H1 (cell line): ENCODE measurements around the gene MCC. TPM values are rescaled to one million over a fixed set of nuclear protein-coding genes. Genes with fewer than 3 reads are reported as not detected.

Experiments
- CTCF ChIA-PET: fragments of 300-600 bp; sonication (Branson Sonifier 250); formaldehyde crosslinking; loops from one replicate; lab custom pipeline; 2021; ENCODE audit not compliant: partially characterized antibody; lab: Charles Lee
- POLR2A ChIA-PET: fragments of 300-600 bp; sonication (Branson Sonifier 250); formaldehyde crosslinking; loops from one replicate; lab custom pipeline; 2021; ENCODE audit warnings: inconsistent platforms; ENCODE audit not compliant: partially characterized antibody; lab: Charles Lee
- DNase-seq, 2 experiments: peaks; one replicate each; pipeline versions ENCODE4 v3.0.0 to v3.0.0-alpha.2; 2010 to 2022; ENCODE audit warnings: low spot score in 2 of 2, low read depth in 1 of 2, mixed read lengths in 1 of 2
- FAIRE-seq: peaks from 2 replicates; lab custom pipeline; 2011; peaks lifted over from hg19 to GRCh38; lab: Jason Lieb, UNC
- H2AFZ ChIP-seq: 2 replicates; pipeline ENCODE4 v1.8.1; 2012; ENCODE audit warnings: low read length, inconsistent platforms
- H2AK5ac ChIP-seq: 2 replicates; pipeline ENCODE4 v1.6.1; 2013; ENCODE audit warnings: low read depth, low read length
- H2BK120ac ChIP-seq: replicated peaks from 2 replicates; pipeline ENCODE3; 2013; ENCODE audit warnings: low read depth, low read length, inconsistent platforms
- H2BK12ac ChIP-seq: 2 replicates; pipeline ENCODE4 v1.6.1; 2013; ENCODE audit warnings: low read depth, low read length
- H2BK15ac ChIP-seq: 2 replicates; pipeline ENCODE4 v1.6.1; 2013; ENCODE audit warnings: low read length
- H2BK20ac ChIP-seq: 2 replicates; pipeline ENCODE4 v1.6.1; 2013; ENCODE audit warnings: low read length
- H2BK5ac ChIP-seq: 2 replicates; pipeline ENCODE4 v1.6.1; 2013; ENCODE audit warnings: low read depth, low read length
- H3K14ac ChIP-seq: 2 replicates; pipeline ENCODE4 v1.6.1; 2013; ENCODE audit warnings: inconsistent platforms; ENCODE audit not compliant: insufficient read length
- H3K18ac ChIP-seq: 2 replicates; pipeline ENCODE4 v1.6.1; 2013; ENCODE audit warnings: low read length; ENCODE audit errors: extremely low read depth
- H3K23ac ChIP-seq: 2 replicates; pipeline ENCODE4 v1.6.1; 2013; ENCODE audit warnings: inconsistent platforms; ENCODE audit not compliant: insufficient read length
- H3K23me2 ChIP-seq: 2 replicates; pipeline ENCODE4 v1.6.1; 2013; ENCODE audit warnings: low read depth, low read length
- H3K27ac ChIP-seq: 2 replicates; pipeline ENCODE4 v1.6.1; 2011; ENCODE audit warnings: low read depth, low read length, inconsistent platforms
- H3K27me3 ChIP-seq, 4 experiments: replicated peaks in 1 of 4; 1 replicate in 1 of 4; 2 replicates in 3 of 4; pipeline versions ENCODE4 v1.6.1 to v1.8.1; 2011 to 2013; ENCODE audit warnings: low read length in 3 of 4, mild to moderate bottlenecking in 3 of 4, inconsistent platforms in 2 of 4, mixed read lengths in 2 of 4, moderate library complexity in 1 of 4; ENCODE audit not compliant: control insufficient read depth in 3 of 4, insufficient read depth in 3 of 4; ENCODE audit errors: extremely low read depth in 1 of 4
- H3K36me3 ChIP-seq, 4 experiments: 2 replicates each; pipeline versions ENCODE4 v1.6.1 to v1.8.1; 2011 to 2013; ENCODE audit warnings: mild to moderate bottlenecking in 4 of 4, low read length in 3 of 4, moderate library complexity in 2 of 4, control low read depth in 1 of 4, inconsistent platforms in 1 of 4; ENCODE audit not compliant: insufficient read depth in 4 of 4, control insufficient read depth in 2 of 4
- H3K4ac ChIP-seq: replicated peaks from 2 replicates; pipeline ENCODE3; 2013; ENCODE audit warnings: low read length, low read depth, mixed read lengths, inconsistent platforms; ENCODE audit not compliant: insufficient read length
- H3K4me1 ChIP-seq, 4 experiments: replicated peaks in 1 of 4; 1 replicate in 1 of 4; 2 replicates in 3 of 4; pipeline versions ENCODE4 v1.6.1 to v1.8.1; 2011 to 2013; ENCODE audit warnings: low read length in 3 of 4, inconsistent platforms in 2 of 4, mixed read lengths in 1 of 4; ENCODE audit not compliant: insufficient read depth in 4 of 4, control insufficient read depth in 3 of 4
- H3K4me2 ChIP-seq, 2 experiments: 2 replicates each; pipeline versions ENCODE4 v1.6.1 to v1.8.1; 2011 to 2013; ENCODE audit warnings: low read depth in 2 of 2, low read length in 2 of 2, control low read depth in 1 of 2, inconsistent platforms in 1 of 2, mild to moderate bottlenecking in 1 of 2; ENCODE audit not compliant: insufficient read depth in 1 of 2
- H3K4me3 ChIP-seq, 4 experiments: fragments of 200-600, 300-600 bp in 1 of 4; sonication (generic), shearing (Covaris generic), sonication (Bioruptor Twin) in 1 of 4; 2 replicates each; pipeline versions ENCODE4 v1.5.1 to v1.8.1; 2011 to 2016; ENCODE audit warnings: low read length in 4 of 4, low read depth in 3 of 4, control low read depth in 2 of 4, inconsistent platforms in 2 of 4, mild to moderate bottlenecking in 2 of 4, mixed read lengths in 1 of 4, moderate library complexity in 1 of 4; ENCODE audit not compliant: insufficient read depth in 2 of 4; ENCODE audit errors: extremely low read depth in 1 of 4
- H3K56ac ChIP-seq: replicated peaks from 2 replicates; pipeline ENCODE3; 2013; ENCODE audit warnings: low read depth, mild to moderate bottlenecking, mixed read lengths, low read length, inconsistent platforms; ENCODE audit not compliant: insufficient read length
- H3K79me1 ChIP-seq: 2 replicates; pipeline ENCODE4 v1.6.1; 2013; ENCODE audit warnings: low read depth, low read length, control low read depth
- H3K79me2 ChIP-seq, 2 experiments: 2 replicates each; pipeline versions ENCODE4 v1.6.1 to v1.8.1; 2012 to 2013; ENCODE audit warnings: low read length in 2 of 2, mild to moderate bottlenecking in 2 of 2, inconsistent platforms in 1 of 2; ENCODE audit not compliant: insufficient read depth in 2 of 2, control insufficient read depth in 1 of 2
- H3K9ac ChIP-seq, 4 experiments: replicated peaks in 1 of 4; 1 replicate in 1 of 4; 2 replicates in 3 of 4; pipeline versions ENCODE4 v1.6.1 to v1.8.1; 2011 to 2013; ENCODE audit warnings: low read depth in 3 of 4, low read length in 3 of 4, control low read depth in 2 of 4, mild to moderate bottlenecking in 2 of 4, moderate library complexity in 2 of 4, inconsistent platforms in 1 of 4; ENCODE audit errors: extremely low read depth in 1 of 4
- H3K9me3 ChIP-seq, 2 experiments: 2 replicates each; pipeline versions ENCODE4 v1.6.1 to v1.8.1; 2012 to 2013; ENCODE audit warnings: mild to moderate bottlenecking in 2 of 2, moderate library complexity in 2 of 2, control low read depth in 1 of 2, inconsistent platforms in 1 of 2, low read depth in 1 of 2, low read length in 1 of 2, mixed read lengths in 1 of 2; ENCODE audit not compliant: insufficient read depth in 2 of 2
- H4K20me1 ChIP-seq, 2 experiments: replicated peaks in 1 of 2; 2 replicates each; pipeline versions ENCODE3 to v1.8.1; 2011 to 2013; ENCODE audit warnings: inconsistent platforms in 2 of 2, low read length in 2 of 2, mild to moderate bottlenecking in 1 of 2; ENCODE audit not compliant: insufficient read depth in 2 of 2, control insufficient read depth in 1 of 2
- H4K5ac ChIP-seq: 2 replicates; pipeline ENCODE4 v1.6.1; 2013; ENCODE audit warnings: low read length, low read depth, mixed read lengths, inconsistent platforms; ENCODE audit not compliant: insufficient read length
- H4K8ac ChIP-seq: 2 replicates; pipeline ENCODE4 v1.8.0; 2013; ENCODE audit warnings: mild to moderate bottlenecking, moderate library complexity, low read length, inconsistent platforms; ENCODE audit not compliant: insufficient read depth; ENCODE audit errors: extremely low read depth
- H4K91ac ChIP-seq: replicated peaks from 2 replicates; pipeline ENCODE3; 2013; ENCODE audit warnings: low read length, mixed read lengths, inconsistent platforms; ENCODE audit not compliant: insufficient read length
- CTCF ChIP-seq, 3 experiments: IDR thresholded peaks; 1 replicate in 2 of 3; 2 replicates in 1 of 3; pipeline versions ENCODE4 v1.5.1 to v1.6.1; 2011; ENCODE audit warnings: low read length in 3 of 3, mild to moderate bottlenecking in 3 of 3, inconsistent platforms in 2 of 3, low read depth in 1 of 3, moderate library complexity in 1 of 3; ENCODE audit not compliant: insufficient read depth in 1 of 3; ENCODE audit errors: control extremely low read depth in 1 of 3
- RAD21 ChIP-seq, 2 experiments: IDR thresholded peaks in 1 of 2; conservative IDR thresholded peaks in 1 of 2; 2 replicates each; pipeline ENCODE4 v1.6.1; 2011; ENCODE audit warnings: low read depth in 2 of 2, low read length in 2 of 2, improper control_type of control experiment in 1 of 2, inconsistent platforms in 1 of 2, mild to moderate bottlenecking in 1 of 2, moderate library complexity in 1 of 2
- TAF1 ChIP-seq: IDR thresholded peaks from 2 replicates; pipeline ENCODE4 v1.6.1; 2011; ENCODE audit warnings: mild to moderate bottlenecking, low read depth, low read length
- WGBS, 2 experiments: shearing (Covaris generic) in 1 of 2; methylation state at CpG; one replicate each; pipeline versions ENCODE4 v1.1.6 to v1.1.7; 2013 to 2015; ENCODE audit warnings: low lambda C conversion rate in 2 of 2, mixed read lengths in 2 of 2, inconsistent platforms in 1 of 2, low coverage in 1 of 2, missing lambda C conversion rate in 1 of 2; ENCODE audit not compliant: insufficient replicate concordance in 2 of 2, insufficient coverage in 1 of 2, insufficient read length in 1 of 2; ENCODE audit errors: extremely low coverage in 1 of 2, missing lambda C conversion rate in 1 of 2; 5-methylcytosine and 5-hydroxymethylcytosine counted together
- polyA plus RNA-seq, 7 experiments: library from polyadenylated mRNA; depleted of rRNA in 3 of 7; stranded (reverse) in 5 of 7; unstranded in 2 of 7; fragments of >200 nt in 5 of 7; fragments of 200-250 nt in 2 of 7; gene quantifications; 1 replicate in 5 of 7; 2 replicates in 1 of 7; 4 replicates in 1 of 7; pipeline versions ENCODE4 v1.2.1 to v1.2.3, GENCODE V29; 2011 to 2013; ENCODE audit warnings: missing spikeins in 2 of 7, mixed read lengths in 2 of 7
- total RNA-seq: library from RNA; stranded (reverse); fragmentation: NEBNext Ultra II Directional; extraction: Animal tissue kit (Norgen Biotek cat#: 25700); gene quantifications from 2 replicates; pipeline ENCODE4 v1.2.1, GENCODE V29; 2021

The MCC gene
- total and polyA plus RNA-seq, 2 of the 8 experiments (the other 6 are each of a cell fraction or from before 2014, with no cell fraction given) = 2.6 to 18.3 TPM

GRCh38 chr5:113330533-113331208, 157.6 kb downstream of the MCC start:
- POLR2A ChIA-PET = no interaction called here
- H3K4me2 ChIP-seq = no peak overlapping the region
- 76% methylated on average over 4 of the region's 4 CpGs; no CpG with 5 or more reads in 1 of the 2 experiments for WGBS, 2 experiments

More at GRCh38 chr5:113330533-113331208, 157.6 kb downstream of the MCC start:
- H3K9me3 ChIP-seq = no peaks in the 10 kb centered on the region
- H3K4me1 ChIP-seq = no peaks in the 10 kb centered on the region
- DNase-seq (no peak), FAIRE-seq (no peak)
- H3K18ac ChIP-seq = no peak overlapping the region
- H4K5ac ChIP-seq = no peak overlapping the region
- H2BK5ac ChIP-seq = no peak overlapping the region
- H3K56ac ChIP-seq = no peak overlapping the region
- H3K36me3 ChIP-seq = no peaks in the 10 kb centered on the region
- no peaks in the 10 kb centered on the region for H3K27me3 ChIP-seq
- H2AK5ac ChIP-seq = no peak overlapping the region
- no peak overlapping the region for H3K9ac ChIP-seq
- H3K4me3 ChIP-seq = no peak overlapping the region
- H2BK15ac ChIP-seq = no peak overlapping the region
- H4K8ac ChIP-seq = no peak overlapping the region
- H2BK12ac ChIP-seq = no peak overlapping the region
- H2AFZ ChIP-seq = no peak overlapping the region
- no peak overlapping the region for H3K23ac ChIP-seq
- CTCF ChIA-PET = interaction anchor here (0.5 to 2.4 kb wide), 13 partner anchors 10 to 335 kb away, joined by 3 to 6 read pairs (median 3); no protein-coding TSS in a partner anchor
- H4K20me1 ChIP-seq = no peaks in the 10 kb centered on the region
- no peak overlapping the region for H3K4ac ChIP-seq
- no peaks in the 10 kb centered on the region for H3K23me2 ChIP-seq
- H2BK120ac ChIP-seq = no peak overlapping the region
- no peak overlapping the region; the same call in 1 of the 2 replicates for H2BK20ac ChIP-seq
- H4K91ac ChIP-seq = no peak overlapping the region
- no peak overlapping the region for H3K27ac ChIP-seq
- no peaks in the 10 kb centered on the region for H3K79me1 ChIP-seq
- TF ChIP-seq TAF1 (no peak), RAD21 (IDR thresholded peaks at IDR 0.05 in 1 of 2, conservative IDR thresholded peaks at IDR 0.05 in 1 of 2; ENCODE audit: low read depth in 2 of 2, low read length in 2 of 2) (peak; percentile 57 to 64), CTCF (IDR thresholded peaks at IDR 0.05; ENCODE audit: control extremely low read depth in 1 of 3, insufficient read depth in 1 of 3, low read depth in 1 of 3, low read length in 3 of 3) (peak in 1 of 3 experiments; percentile 26; a peak in 2 of 4 replicates)
- no peak overlapping the region for H3K14ac ChIP-seq
- H3K79me2 ChIP-seq = no peaks in the 10 kb centered on the region
